ENCODE measurements around the gene SHOC2.

SHOC2 gene

DNA sequence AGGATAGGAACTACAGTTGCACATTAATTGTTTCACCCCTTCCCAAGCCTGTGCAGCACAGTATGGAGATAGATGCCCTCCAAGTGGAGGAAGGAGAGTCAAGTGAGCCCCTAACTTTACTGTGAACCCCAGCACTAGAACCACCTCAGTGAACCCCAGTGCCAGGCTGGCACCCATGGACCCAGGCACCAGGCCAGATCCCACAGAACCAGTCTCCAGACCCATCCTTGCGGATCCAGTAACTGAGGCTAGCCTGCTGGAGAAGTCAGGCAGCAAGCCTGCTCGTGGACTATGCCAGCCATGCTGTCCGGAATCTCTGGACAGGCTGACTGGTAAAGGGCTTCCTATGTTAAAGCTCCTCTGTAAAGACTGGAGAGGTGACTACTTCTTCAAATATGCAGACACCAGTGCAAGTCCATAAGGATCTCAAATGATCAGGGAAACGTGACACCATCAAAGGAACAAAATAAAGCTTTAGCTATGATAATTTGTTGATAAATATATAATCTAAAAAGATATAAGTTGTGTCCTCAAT lies 27.7 kb downstream of the SHOC2 start:
- DNase-seq: no peak

DNA sequence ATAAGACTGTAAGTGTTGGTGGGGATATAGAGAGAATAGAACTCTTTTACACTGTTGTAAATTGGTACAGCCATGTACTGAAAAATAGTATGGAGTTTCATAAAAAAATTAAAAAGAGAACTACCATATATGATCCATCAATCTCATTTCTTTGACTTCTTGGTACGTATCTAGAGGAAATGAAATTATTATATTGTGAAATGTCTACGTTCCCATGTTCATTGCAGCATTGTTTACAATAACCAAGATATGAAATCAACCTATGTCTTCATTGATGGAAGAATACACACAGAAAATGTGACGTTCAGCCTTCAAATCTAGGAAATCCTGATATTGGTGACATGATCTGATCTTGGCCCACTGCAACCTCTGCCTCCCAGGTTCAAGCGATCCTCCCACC lies 32.0 kb downstream of the SHOC2 start:
- no peak for DNase-seq

DNA sequence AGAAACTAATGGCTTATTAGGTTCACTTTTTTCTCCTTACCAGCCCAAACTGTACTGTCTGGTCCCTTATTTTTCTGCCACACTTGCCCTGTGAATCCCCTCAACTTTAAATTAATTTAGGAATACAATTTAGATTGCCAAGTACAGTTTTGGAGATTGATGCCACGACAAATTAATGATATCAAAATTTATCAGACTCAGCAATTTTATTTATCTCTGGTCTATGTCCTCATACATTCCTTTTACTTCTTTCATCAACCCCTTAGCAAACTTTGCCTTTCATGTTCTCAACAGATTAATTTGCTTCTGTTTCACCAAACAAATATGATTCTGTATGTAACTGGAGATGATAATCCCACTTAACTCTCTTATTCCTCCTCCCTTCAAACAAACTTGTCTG lies 38.2 kb downstream of the SHOC2 start:
- DNase-seq: no peak

DNA sequence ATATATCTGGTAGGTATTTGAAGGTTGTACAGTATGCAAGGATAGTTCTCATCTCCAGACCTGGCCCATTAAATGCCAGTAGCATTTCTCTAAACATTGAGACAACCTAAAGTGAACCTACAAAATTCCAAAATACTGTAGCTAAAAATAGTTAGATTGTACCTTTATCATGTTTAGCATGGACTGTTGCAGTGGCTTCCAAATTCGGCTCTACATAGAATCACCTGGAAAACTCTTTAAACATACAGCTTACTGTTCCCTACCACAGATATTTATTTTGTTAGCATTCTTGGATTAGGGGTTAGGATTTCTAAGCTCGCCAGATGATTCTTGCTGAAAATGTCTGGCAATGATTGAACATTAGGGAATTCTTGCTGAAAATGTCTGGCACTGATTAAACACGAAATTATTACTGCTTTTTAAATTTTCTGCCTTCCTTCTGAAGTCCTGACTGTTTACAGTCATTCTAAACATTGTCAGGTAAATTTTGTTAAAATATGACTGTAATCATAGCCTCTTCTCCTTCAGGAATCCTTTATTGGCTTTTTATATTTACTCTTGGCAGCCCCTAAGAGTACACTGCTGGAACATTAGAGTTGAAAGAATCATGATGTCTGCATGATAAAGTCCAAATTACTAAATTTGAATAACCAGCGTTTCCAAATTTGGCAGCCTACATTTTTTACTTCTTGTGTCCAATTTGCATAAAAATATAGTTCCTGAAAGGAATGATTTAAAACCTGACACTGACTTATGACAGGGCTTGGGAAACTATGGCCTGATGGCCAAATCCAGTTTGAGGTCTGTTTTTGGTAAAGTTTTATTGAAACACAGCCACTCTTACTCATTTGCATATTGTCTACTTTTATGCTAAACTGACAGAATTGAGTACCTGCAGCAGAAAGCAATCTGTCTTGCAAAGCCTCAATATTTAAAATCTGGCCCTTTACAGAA lies 40.3 kb downstream of the SHOC2 start:
- no peak for DNase-seq

DNA sequence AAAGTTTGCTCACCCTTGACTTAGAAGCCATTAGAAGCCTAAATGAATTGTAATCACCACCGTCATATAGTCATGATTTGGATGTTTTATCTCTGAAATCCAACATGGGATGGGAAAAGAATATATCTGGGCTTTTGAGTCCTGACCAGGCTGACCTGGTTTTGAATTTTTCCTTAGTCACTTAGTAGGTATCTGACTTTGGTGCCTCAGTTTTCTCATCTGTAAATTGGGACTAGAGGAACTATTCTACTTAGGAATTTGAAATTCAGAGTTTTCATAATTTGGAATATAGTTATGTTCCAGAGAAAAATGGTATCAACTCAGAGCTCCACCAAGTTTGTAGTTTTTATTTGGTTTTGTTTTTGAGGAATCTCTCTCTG lies 40.9 kb downstream of the SHOC2 start:
- DNase-seq: no peak

DNA sequence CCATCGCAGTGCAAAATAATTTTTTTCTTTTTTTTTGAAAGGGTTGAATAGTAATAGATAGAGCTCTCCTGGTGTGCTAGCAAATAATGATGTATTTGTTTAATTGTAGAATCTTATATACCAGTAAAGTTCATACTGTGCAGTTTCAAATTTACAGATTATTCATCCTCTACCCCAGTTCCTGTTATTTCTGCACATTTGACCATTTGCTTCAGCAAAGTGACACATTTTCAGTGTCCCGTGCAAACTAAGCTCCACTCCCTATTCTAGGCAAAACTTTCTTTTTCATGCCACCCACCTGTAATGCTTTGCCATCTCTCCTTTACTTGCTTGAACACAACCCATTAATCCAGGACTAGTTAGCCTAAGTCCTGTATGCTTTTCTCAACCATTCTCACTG lies 43.0 kb downstream of the SHOC2 start:
- no peak for DNase-seq

DNA sequence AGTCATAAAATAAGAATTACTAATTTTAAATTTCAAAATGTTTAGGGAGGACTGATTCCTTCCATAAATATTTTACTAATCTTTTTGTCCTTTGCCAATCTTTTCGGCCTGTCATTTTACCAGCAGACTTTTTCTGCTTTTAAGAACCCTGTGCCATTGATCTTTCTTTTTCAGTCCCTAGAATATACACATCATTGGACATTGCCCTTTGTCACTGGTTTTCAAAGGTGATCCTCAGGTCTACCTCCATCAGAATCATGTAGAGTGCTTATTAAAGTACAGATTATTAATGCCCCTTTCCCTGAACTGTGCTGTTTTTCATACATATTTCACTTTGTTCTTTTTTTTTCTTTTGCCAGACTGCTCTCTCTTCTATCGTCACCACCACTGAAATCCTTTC lies 43.8 kb downstream of the SHOC2 start:
- DNase-seq: no peak

DNA sequence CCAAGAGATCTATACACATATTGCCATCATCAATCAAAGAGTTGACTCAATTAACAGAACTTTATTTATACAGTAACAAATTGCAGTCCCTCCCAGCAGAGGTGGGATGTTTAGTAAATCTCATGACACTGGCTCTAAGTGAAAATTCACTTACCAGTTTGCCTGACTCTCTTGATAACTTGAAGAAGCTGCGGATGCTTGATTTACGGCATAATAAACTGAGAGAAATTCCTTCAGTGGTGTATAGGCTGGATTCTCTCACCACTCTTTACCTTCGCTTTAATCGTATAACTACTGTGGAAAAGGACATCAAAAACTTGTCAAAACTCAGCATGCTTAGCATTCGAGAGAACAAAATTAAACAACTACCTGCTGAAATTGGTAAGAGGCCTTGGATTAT lies 45.3 kb downstream of the SHOC2 start:
- no peak for DNase-seq

DNA sequence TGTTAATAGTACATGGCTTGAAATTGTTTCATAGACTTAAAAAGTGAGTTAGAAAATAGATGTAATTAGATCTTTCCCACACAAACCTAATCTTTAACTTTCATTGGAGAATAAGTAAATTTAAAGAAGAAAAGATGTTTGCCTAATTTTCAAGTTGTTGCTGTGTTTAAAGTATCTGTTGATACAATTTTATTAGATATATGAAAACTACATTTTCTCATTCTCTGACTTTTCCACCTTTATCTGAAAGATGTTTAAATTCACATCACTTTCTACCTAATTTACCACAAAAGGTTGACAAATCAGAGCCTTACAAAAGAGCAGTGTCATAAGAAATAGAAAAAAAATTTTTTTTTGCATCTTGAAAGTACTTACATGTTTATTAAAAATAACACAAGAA lies 45.8 kb downstream of the SHOC2 start:
- no peak for DNase-seq

DNA sequence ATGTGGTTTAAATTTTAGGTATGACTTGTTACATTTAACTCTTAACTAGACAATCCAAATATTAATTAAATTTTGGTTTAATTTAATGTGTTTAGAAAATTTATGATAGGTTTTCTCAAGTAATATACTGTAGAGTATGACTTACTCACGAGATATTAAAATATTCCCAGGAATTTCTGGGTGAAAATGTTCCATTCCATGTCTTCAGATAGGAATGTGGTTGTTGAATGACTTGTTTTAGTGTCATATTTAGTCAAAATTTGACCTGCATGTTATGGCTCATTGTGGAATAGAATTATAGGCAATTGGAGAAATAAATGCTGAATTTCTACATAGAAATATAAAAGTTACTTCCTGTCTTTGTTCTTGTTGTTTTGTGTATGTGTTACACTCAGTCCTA lies 46.7 kb downstream of the SHOC2 start:
- no peak for DNase-seq

DNA sequence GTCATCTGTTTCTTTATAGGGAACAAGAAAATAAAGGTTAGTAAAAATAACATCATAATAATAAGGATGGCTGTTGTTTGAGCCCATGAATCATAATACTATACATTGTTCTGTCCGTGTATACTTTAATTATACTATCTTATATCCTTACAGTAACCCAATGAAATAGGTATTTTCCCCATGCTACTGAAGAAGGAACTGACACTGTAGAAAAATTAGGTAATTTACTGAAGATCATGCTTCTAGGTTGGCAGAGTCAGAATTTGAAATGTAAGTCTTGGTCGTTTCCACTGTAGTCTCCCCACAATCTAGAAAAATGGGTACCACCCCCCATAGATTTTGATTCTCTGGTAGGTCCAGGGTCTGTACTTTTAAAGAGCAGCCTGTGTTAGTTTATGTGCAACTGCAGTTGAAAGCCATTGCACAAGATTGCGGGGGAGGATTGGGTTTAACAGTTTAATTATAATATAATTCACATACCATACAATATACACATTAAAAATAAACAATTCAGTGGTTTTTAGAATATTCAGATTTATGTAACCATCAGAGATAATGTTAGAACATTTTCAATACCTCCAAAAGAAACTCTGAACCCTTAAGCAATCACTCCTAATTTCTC lies 47.7 kb downstream of the SHOC2 start:
- no peak for DNase-seq

DNA sequence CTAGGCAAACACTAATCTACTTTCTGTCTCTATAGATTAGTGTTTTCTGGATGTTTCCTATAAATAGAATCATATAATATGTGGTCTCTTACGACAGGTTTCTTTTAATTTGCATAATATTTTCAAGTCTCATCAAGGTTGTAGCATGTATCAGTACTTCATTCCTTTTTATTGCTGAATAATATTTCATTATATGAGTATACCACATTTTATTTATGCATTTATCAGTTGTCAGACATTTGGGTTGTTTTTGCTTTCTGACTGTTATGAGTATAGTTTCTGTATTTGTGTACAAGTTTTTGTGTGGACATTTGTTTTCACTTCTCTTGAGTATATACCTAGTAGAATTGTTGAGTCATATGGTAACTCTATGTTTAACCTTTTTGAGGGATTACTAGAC lies 48.2 kb downstream of the SHOC2 start:
- no peak for DNase-seq

DNA sequence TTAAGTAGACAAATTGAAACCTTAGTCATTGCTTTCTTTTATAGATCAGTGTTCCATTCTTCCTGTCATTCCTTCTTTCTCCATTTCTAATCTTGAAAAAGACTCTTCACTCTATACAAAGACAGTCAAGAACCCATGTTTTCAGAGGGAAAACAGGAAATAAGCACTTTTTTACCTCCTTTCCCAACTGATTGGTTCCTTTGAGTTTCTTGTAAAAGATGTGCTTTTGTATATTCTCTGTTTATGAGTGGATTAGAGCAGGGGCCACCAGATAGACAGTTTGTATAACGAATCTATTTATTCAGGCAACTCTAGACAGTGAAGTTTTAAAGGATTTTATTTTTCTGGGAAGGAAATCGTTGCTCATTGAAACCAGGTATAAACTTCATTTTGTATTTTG lies 49.8 kb downstream of the SHOC2 start:
- DNase-seq: no peak

DNA sequence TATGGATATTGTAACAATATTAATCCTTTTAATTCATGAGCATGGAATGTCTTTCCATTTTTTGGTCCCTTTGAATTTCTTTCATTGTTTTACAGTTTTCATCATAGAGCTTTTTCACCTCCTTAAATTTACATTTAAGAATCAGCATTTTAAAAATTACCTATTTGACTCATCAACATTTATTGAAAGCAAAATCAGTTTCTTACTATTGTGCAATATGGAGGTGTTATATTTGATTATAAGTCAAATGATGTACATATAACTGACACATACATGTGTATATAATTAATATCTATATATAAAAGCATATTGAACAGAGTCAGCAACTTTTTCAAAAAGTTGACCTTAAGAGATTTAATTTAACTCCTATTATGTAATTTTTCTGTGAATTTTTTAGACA lies 52.2 kb downstream of the SHOC2 start:
- DNase-seq: no peak

DNA sequence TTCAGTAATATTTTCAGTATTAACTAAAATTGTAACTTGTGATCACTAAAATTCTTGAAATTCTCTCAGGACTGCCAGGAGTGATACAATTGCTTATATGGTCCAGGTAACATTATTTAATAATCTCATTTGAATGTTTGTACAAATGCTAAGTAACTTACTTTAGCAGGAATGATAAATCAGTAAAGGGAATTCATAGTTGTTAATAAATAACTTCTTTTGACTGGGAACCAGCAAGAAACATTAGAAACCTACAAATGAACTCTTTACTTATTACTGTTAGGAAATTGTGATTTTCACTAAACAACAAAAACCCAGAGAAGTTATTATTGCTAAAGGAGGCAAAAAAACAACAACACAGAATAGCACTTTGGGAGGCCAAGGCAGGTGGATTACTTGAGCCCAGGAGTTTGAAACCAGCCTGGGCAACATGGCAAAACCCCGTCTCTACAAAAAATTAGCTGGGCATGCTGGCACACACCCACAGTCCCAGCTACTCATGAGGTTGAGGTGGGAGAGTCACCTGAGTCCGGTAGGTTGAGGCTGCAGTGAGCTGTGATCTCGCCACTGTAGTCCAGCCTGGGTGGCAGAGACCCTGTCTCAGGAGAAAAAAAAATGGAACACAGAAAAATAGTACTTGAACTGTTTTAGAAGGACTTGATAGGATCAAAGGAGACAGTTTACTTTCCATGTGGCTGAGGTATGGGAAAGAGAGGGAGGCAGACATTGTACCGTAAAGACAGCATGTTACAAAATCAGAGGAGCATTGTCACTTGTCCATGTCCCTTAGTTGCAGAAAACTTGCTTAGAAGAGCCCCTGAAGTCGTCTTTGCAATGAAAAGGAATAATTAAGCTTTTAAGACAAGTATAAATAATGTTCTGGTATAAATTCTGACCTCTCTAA lies 53.1 kb downstream of the SHOC2 start:
- no peak for DNase-seq

DNA sequence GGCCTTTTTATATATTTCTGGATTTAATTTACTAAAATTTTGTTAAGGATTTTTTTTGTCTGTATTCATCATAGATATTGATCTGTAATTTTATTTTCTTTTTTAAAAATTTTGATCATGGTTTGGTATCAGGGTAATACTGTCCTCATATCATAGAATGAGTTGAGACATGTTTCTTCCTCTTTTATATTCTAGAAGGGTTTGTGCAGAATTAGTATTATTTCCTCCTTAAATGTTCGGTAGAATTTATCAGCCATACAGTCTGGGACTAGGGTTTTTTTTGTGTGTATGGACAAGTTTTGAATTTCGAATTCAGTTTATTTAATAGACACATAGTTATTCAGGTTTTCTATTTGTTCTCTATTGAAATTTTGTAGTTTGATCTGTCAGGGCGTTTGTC lies 54.0 kb downstream of the SHOC2 start:
- no peak for DNase-seq

DNA sequence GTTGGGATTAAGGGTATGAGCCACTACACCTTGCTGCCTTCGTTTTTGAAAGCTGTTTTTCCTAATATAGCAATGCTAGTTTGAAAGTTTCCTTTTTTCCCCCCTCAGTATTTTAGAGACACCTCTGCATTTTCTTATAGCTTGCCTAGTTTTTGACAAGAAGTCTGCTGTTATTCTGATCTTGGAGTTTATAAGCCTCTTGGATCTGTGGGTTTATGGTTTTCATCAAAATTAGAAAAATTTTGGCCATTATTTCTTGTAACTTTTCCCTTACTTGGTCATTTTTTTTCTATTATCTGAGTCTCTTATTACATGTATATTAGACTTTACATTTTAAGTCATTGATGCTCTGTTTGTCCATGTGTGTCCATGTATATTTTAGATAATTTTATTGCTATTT lies 57.2 kb downstream of the SHOC2 start:
- DNase-seq: no peak

DNA sequence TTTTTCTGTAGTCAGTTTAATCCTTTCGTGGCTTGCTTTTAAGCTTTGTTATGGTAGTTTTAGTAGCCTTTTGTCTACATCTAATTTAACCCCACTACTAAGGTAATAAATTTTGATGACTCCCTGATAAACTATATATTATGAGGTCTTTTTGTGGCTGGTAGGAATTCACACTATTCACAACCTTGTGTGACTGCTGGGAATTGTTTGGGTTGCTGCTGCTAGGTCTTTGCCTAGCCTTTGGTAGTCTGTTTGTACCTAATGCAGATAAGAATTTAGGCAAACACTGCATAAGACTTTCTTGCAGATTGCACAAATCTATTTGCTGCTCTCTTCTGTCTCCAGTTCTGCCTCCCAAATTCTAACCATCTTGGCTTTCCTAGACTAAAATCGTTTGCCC lies 58.3 kb downstream of the SHOC2 start:
- DNase-seq: no peak

DNA sequence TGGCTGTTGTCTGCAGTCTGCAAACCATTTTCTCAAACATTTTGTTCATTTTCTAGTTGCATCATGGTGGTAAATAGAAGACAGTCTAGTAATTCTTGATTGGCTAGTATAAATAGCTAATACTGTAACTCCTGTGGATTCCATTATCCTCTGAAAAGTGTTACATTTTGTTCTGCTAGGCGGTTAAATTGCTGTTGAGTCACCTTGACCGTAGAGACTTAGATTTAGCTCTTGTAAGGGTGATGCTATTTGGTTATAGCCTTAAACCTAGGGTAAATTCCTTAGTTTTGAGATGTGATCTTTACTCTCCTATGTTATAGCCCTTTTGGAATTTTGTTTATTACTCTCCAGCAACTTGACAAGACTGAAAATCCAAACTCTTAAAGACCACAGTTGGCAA lies 58.8 kb downstream of the SHOC2 start:
- DNase-seq: no peak

DNA sequence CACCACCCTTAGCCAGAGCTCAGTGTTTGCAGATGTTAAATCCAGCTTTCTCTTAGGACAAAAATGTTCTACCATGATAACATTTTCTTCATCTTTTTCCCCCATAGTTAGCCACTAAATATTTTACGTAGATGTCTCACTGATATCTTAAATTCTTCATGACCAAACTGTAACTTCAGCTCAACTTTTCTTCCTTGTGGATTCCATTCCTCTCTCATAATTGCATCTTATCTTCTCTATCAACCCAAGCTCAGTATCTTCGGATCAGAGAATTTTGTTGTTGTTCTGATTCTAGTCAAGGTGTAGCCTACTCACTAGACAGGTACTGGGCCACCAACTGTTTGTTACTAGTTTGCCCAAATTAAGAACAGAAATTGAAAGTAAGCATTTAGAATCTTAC lies 60.2 kb downstream of the SHOC2 start:
- DNase-seq: no peak

DNA sequence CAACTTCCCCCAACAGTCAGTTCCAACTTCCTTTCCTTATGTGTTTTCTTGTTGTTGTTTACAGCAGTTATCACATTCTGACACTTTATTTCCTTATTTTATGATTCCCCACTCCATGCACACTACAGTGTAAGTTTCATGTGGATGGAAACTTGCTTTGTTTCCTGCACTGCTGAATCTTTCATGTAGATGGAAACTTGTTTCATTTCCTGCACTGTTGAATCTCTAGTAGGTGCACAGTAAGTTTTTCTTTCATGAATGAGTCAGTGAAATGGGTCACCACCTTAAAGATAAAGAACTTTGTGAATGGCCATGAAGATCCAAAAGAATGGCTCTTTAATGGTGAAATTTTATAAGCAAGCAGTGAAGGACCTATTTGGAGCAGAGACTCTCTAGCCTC lies 61.4 kb downstream of the SHOC2 start:
- no peak for DNase-seq

DNA sequence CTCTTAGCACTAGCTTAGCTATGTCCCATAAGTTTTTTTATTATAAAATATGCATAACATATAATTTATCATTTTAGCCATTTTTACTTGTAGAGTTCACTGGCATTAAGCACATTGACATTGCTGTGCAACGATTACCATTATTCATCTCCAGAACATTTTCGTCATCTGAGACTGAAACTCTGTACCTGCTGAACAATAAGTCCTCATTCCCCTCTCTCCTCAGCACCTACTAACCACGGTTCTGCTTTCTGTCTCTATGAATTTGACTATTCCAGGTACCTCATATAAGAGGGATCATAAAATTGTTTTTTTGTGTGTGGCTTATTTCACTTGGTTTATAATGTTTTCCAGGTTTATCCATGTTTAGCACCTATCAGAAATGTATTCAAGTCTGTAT lies 64.1 kb downstream of the SHOC2 start:
- no peak for DNase-seq

DNA sequence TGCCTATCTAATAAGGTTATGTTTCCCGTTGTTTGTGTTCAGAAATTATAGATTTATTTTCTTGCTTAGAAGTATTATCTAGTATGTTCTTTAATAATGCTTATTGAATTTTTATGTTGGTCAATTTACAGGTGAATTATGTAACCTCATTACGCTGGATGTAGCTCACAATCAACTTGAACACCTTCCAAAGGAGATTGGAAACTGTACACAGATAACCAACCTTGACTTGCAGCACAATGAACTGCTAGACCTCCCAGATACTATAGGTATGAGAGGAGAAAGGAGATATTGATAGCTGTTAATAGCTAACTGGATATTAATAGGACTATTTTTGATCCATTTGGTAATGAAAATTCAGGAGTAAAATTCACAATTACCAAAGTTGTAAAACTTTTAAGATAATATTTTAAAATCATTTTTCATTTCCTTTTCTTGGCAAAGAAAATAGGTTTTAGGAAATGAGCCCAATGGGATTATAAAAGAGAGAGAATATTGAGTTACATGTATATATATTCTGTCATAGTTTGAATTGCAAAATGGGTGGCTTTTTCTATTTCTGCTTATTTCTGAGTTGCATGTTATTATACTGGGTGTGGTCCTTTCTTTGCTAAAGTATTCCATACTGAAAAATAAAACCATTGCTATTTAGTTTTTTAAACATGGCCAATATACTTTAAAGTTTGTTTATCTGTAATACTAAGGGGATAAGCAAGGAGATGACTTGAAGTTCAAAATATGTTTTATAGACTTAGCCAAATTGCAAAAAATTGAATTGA lies 66.3 kb downstream of the SHOC2 start:
- DNase-seq: no peak
